Middle frontal gyrus (tissue), 1 donor: Measurements from ENCODE around the gene GRM7.
"Not testable (repeated sequence)": the region's sequence is repeated elsewhere in the genome, so short reads cannot be mapped to it uniquely, and the experiment has no call there.

ENCODE experiments used
- DNase-seq: peaks from one replicate; pipeline ENCODE4 v3.0.0-alpha.2; 2015; ENCODE audit warnings: low spot score; ENCODE audit errors: extremely low spot score

Gene GRM7

GRCh38 chr3:6860954-6861624, at the start of gene GRM7:
Gene GRM7 (plus strand): TSS chr3:6861115.
- peak; percentile 42 for DNase-seq

- no peak for DNase-seq
Observed at GRCh38 chr3:6821411-6821810, 39.5 kb upstream of the GRM7 start.

DNA sequence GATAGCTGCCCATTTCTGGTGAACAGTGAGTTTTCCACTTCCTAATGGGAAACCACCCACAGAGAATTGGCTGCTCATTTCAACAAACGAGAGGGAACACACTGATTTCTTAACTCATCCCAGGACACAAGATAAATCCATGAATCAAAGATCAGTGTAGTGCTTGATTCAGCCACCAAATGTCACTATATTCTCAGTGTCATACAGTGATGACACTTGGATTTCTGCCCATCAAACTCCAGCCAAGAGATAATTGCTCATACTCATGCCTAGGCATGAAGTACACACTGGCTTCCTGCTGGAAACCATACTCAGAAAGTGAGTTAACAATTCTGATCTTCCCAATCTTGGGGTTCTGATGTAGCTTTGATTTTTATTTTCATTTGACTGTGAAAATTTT, 35.4 kb upstream of the GRM7 start:
- DNase-seq: no peak

DNA sequence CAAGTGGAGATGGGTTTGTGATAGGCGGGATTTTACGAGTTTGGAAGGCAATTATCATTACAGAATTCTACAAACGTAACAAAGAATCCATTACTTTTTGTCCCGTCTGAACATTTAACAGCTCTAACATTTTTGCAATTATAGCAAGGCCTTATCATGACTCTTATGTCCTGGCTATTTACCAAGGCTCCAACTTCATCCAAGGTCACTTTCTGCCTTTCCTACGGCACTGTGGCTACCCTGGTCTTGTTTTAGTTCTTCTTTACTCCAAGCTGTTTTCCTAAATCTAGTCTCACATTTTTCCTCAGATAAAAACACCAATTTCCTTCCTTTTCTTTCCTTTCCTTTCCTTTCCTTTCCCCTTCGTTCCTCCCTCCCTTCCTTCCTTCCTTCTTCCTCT, 33.5 kb upstream of the GRM7 start:
- DNase-seq: no peak

DNA sequence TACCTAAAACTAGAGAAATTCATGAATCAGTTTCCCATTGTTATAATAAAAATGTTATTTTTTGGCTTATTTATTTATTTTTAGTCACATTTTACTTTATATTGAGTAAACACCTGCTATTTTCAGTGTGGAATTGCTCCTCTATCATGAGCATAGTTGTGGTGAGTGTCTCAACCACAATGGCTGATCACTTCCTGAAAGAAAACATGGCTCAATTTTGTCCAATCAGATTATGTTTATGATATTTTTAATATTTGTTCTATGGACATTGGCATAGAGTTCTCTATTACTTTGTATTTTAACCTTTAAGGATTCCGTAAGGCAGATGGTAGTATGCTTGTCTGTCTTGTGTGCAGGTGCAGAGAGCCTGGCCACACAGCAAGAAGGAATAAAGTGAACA, 16.2 kb upstream of the GRM7 start:
- no peak for DNase-seq

DNA sequence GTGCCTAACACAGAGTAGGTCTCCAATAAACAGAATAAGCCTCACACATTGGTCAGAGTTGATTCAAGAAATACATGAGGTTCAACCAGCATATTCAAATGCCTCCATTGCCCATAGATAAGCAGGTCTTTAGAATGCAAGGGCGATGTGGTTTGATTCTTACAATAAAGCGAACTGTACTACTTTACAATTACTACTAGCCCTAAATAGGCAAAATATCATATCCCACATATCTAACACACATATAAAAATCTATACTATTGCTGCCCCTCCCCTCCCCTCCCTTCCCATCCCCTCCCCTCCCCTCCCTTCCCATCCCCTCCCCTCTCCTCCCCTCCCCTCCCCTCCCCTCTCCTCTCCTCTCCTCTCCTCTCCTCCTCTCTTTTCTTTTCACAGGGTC, 6.7 kb upstream of the GRM7 start:
- DNase-seq: no peak

- no peak for DNase-seq
Observed at GRCh38 chr3:6857510-6857909, 3.4 kb upstream of the GRM7 start.

DNA sequence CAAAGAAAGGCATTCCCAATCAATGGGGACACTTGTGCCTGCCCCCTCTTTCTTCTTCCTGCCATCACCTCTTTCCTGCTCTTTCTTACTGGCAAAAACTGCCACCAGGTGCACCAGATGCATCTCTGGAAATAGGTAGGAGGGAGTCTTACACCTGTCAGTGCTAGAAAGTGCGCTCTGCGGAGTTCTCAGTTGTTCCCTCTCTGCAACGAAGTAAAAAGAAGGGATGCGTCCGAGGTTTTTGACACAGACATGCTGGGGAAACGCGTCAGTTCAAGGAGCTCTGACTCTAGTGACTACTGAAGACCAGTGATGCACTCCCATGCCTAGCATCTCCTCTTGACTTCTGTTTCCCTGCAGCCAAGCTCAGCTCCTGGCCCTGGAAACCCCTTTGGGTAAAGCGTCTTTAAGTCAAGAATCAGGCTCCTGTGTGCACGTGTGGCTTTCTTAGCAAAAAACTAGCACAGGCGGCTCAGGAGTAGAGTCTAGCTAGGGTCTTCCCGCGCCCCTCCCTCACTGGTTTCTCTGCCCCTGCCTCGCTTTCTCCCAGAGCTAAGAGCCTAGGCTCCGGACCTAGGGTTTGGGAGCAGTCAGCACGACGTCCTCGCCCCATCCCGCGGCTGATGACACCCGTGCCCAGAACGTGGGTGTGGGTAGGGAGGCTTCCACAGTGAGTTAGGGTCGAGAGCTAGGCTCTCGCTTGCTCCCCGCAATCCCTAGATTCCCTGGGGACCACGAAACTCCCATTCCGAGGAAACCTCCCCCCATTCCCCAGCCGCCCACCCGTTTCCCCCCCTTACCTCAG, 564 bp upstream of the GRM7 start:
- DNase-seq: no peak

GRCh38 chr3:6861625-6862000, 698 bp downstream of the GRM7 start:
- no peak for DNase-seq

DNA sequence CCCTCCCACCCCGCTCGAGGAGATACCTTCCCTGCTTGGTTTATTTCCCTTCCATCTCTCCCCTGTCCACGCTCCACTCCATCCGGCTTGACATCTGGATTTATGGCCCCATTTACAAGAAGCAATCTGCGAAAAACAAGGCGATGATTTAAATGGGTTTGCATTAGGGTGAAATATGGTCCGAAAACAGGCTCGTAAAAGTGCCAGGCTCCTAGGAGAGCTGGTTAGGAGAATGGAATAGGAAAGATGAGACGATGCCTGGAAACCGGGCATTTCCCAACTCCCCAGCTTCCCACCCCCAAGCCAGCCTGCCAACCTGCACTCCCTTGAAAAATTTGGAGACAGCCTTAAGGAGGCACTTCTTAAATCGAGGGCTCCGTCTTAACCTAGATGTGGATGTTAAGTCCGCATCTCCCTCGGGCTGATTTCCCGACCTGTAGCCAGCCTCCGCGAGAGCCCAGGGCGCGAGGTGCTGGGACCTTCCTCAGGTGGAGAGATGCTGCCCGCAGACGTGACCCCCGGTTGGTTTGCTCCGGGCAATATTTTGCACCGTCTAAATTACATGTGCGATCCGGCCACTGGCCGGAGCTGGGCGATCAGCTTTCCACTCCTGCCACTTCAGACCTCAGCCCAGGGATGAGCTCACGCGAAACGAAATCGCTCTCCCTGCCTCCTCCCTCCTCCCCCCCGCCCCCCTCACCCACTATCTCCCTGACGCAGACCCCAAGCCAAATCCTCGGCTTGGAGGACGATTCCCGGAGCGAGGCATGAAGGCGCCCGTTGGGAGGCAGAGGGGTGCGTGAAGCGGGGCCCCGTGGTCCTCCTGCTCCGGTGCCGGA, 1.3 kb downstream of the GRM7 start:
- DNase-seq: no peak

- no peak for DNase-seq
Observed at GRCh38 chr3:6862880-6863195, 1.9 kb downstream of the GRM7 start.

- no peak for DNase-seq
Observed at GRCh38 chr3:6867269-6867668, 6.4 kb downstream of the GRM7 start.

- DNase-seq: no peak
Observed at GRCh38 chr3:6878731-6879130, 17.8 kb downstream of the GRM7 start.

GRCh38 chr3:6912240-6912639, 51.3 kb downstream of the GRM7 start:
- DNase-seq: peak; percentile 39

DNA sequence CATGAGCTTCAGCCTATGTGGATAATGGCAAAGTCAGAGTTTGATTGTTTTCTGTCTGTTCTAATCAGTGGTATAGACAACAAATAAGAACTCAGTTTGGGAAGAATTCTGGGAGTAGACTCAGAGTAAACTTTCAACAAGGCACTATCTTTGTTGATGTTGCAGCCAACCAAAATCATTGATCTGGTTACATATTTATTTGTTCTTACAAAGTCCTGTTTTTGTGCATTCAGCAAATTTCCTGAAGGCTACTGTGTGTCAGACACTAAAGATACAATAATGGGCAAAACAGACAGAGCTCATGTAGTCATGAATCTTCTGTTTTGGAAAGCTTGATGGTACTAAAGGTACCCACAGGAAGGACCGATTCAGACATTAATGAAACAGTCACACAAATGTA, 55.0 kb downstream of the GRM7 start:
- DNase-seq: no peak

DNA sequence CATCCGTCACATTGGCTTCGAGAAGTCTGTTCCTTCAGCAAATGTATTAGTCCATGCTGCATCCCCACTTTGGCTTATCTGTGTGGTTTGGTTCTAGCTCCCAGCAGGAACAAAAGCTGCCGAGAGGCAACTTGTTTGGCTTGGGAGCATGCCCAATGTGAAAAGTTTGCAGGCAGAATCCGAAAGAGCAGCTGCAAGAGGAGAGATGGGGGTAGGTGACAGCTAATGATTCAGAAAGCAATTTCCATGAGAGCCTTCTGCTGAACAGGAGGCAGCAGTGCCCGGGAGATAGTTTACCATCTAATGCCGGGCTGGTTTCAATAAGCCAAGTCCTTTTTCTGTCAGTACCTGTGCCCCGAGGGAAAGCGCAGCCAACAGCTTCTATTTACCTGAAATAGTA, 60.2 kb downstream of the GRM7 start:
- no peak for DNase-seq

- DNase-seq: no peak
Observed at GRCh38 chr3:6921876-6922275, 61.0 kb downstream of the GRM7 start.

DNA sequence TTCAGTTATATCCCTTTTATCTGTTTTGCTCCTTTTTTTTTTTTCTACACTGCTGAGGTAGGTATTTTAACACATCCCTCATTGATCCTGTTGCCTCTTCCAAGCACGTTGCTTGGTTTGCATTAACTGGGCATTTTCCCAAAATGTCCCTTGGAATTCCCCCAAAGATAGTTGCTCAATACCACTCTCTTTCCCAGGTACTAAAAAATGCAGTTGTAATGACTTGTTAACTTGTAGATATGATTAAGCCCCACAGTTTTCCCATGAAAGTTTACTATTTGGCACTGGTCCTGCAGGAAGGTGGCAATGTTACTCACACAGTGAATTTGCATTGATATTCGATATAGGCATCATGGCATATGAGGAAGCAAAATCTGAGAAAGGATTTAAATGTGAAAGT, 67.1 kb downstream of the GRM7 start:
- no peak for DNase-seq

DNA sequence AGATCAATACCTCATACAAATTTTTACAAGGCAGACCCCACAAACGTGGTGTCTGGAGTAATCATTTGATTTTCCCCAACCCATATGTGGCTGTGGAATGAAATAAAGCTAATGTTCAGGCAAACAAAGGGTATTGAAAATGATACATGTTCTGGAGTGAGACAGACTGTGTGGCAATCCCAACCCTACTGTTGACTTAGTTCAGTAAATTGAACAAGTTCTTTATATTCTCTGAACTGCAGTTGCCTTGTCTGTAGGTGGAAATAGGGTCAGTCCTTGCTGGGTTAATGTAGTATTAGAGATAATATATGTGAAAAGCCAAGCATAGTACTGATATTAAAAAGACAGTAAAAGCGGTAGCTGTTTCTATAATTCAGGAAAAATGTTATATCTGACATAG, 69.0 kb downstream of the GRM7 start:
- DNase-seq: no peak

DNA sequence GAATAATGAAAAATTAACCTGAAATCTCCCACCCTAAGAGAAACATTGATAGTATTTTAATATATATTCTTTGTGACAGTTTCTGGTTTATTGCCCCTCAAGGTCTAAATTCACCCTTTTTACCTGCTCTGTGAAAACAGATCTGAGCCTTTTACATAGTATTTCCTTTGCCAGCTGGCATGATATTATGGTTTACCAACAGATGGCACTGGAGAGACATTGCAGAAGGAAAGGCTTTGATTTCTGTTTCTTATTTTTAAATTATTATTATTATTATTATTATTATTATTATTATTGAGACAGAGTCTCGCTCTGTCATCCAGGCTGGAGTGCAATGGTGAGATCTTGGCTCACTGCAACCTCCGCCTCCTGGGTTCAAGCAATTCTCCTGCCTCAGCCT, 74.5 kb downstream of the GRM7 start:
- not testable (repeated sequence) for DNase-seq

- no peak for DNase-seq
Observed at GRCh38 chr3:6935970-6936369, 75.1 kb downstream of the GRM7 start.

DNA sequence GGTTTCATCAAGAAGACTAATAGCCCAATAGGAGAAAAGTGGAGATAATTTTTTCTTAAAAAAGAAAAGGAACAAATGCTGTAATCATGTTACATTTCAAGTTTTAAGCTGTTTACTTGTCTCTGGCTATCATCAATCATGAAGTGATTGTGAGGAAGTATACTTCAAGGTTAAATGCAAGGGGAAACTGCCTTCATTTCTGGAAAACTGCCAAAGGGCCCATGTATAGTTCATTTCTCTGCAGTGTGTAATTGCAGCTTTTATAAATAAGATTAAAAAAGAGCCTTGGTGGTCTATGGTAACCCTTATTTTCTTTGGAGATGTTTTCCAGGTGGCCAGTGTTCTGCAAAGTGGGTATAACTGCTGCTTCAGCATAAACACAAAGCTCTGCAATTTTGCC, 101.9 kb downstream of the GRM7 start:
- no peak for DNase-seq
